GM19372 (cell line): ENCODE data around the gene PAM16.

Source experiments
- ATAC-seq: cut with Tn5 transposase; IDR thresholded peaks from one replicate; pipeline ENCODE4 v1.9.1; 2021; ENCODE audit warnings: mild to moderate bottlenecking, low read depth, moderate library complexity; ENCODE audit not compliant: unreplicated experiment

Gene PAM16

GRCh38 chr16:4307215-4308037 is 43.7 kb downstream of the PAM16 start:
- ATAC-seq: peak; percentile 94

GRCh38 chr16:4306470-4307214 is 44.5 kb downstream of the PAM16 start:
- ATAC-seq: no peak

DNA sequence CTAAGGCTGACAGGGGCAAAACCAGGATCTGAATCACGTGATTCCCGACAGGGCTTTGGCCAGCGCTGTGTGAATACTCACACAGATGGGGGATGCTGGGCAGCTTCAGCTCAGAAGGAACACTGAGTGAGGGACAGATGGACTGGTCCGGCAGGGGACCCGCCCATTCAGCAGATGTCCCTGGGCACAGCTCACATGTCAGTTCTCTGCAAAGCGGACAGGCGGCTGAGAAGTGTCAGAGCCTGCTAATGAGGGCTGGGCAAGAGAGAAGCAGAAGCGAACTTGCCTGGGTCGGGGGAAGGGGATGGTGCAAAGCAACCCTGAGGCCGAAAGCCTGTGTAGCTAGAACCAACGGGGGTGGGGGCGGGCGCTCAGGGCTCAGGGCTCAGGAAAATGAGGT is 47.1 kb downstream of the PAM16 start:
- ATAC-seq: no peak

- ATAC-seq: no peak
These were observed 49.2 kb downstream of the PAM16 start for GRCh38 chr16:4301968-4302367.

DNA sequence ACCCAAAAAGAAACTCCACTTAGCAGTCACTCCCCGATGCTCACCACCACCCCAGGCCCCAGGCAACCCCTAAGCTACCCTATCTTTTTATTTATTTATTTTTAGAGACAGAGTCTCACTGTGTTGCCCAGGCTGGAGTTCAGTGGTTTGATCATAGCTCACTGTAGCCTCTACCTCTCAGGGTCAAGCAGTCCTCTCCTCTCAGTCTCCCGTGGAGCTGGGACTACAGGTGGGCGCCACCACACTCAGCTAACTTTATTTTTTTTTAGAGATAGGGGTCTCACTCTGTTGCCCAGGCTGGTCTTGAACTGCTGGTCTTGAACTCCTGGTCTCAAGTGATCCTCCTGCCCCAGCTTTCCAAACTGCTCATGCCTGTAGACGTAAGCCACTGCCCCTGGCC is 49.9 kb downstream of the PAM16 start:
- ATAC-seq: no peak

- ATAC-seq: no peak
These were observed 52.2 kb downstream of the PAM16 start for GRCh38 chr16:4298761-4299522.

DNA sequence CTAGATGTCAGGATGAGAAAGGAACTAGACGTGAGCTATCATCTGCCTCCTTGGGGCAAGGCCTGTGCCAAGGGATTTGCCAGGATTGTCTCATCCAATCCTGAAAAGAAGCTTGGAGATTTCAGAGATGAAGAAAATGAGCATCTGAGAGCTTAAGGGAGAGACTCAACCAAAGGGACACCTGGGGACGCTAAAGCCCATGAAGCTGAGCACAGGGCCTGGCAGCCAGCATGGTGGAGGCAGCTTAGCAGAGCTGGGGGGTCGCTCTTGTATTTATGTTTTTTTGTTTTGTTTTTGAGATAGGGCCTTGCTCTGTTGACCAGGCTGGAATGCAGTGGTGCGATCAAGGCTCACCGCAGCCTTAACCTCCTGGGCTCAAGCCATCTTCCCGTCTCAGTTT is 53.6 kb downstream of the PAM16 start:
- no peak for ATAC-seq

- ATAC-seq: no peak
These were observed 55.5 kb downstream of the PAM16 start for GRCh38 chr16:4295581-4295980.

DNA sequence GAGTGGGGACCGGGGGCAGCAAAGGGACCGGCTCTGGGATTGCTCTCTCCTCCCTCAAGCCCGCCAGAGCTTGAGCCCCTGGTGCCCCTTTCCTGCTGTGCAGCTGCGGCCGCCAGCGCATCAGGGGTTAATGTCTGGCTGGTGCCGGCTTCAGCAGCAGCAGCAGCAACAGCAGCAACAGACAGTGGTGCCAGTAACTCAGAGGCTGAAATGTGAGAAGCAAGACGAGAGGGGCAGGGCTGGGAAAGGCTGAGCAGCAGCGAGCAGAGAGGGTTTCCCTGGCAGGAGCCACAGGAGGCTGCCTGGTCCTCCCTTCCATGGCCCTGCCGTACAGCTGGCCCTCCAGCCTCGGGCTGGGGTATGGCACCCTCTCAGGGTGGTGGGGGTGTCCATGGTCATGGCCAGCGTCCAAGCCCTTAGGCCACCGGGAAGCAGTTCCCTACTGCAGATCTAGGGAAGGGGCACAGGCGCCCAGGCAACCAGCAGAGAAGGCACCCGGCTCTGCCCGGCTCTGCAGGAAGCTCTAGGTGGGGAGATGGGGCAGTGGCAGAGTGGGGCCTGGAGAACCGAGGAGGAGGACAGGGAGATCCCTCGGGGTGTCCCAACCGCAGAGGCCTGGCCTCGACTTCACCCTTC is 57.2 kb downstream of the PAM16 start:
- no peak for ATAC-seq

DNA sequence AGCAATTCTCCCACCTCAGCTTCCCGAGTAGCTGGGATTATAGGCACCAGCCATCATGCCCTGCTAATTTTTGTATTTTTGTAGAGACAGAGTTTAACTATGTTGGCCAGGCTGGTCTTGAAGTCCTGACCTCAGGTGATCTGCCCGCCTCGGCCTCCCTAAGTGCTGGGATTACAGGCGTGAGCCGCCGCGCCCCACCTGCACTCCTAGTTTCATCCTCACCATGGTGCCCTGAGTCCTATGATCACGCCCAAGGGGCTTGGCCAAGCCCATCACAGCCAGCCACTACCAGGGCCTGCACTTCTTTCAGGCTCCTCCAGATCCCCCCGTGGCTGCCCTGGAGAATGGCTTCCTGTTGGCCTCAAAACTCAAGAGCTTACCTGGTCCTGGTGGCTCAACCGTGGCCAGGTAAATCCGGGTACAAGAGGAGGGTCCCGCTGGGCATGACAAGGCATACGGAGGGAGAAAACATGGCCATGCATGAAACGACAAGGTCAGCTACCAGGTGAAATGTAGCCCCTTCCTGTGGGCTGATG is 57.9 kb downstream of the PAM16 start:
- ATAC-seq: no peak

DNA sequence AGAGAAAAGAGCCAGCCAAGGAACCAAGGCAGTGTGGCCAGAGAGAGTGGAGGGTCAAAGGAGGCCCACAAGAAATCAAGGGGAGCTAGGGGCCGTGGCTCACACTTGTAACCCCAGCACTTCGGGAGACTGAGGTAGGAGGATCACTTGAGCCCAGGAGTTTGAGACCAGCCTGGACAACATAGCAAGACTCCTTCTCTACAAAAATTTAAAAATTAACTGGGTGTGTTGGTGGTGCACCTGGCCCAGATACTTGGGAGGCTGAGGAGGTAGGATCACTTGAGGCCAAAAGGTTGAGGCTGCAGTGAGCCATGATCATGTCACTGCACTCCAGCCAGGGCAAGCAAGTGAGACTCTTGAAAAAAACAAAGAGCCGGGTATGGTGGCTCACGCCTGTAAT is 59.4 kb downstream of the PAM16 start:
- no peak for ATAC-seq
